HTERT RPE-1 (cell line): ENCODE data around the gene CIB1.

ENCODE experiments used
- in situ Hi-C: fragments of 300-500 bp; cut with MboI; formaldehyde crosslinking; loops from 4 replicates; pipeline ENCODE4 v1.14.3; 2020; ENCODE audit warnings: low sequenced_read_pairs

The CIB1 gene

GRCh38 chr15:90241343-90242192 is 7.8 kb upstream of the CIB1 start:
- in situ Hi-C loops, result no loop called here

- in situ Hi-C loops, result no loop called here
These were observed 7.1 kb upstream of the CIB1 start for GRCh38 chr15:90240856-90241255.

- in situ Hi-C loops, result no loop called here
These were observed 5.6 kb upstream of the CIB1 start for GRCh38 chr15:90239371-90239770.

- in situ Hi-C loops, result no loop called here
These were observed 601 bp upstream of the CIB1 start, which contains the start of gene GDPGP1 for GRCh38 chr15:90234096-90234988. TSS of gene GDPGP1 (plus strand) at chr15:90234209. CDS start at chr15:90240909, 6,700 bp downstream.

GRCh38 chr15:90232941-90233386 is 777 bp downstream of the CIB1 start:
- in situ Hi-C loops, result no loop called here

- in situ Hi-C loops, result no loop called here
These were observed 1.5 kb downstream of the CIB1 start for GRCh38 chr15:90232196-90232595.

GRCh38 chr15:90231028-90232017 is 2.4 kb downstream of the CIB1 start:
- in situ Hi-C loops, result no loop called here

GRCh38 chr15:90230610-90231009 is 3.1 kb downstream of the CIB1 start:
- in situ Hi-C loops, result no loop called here

- in situ Hi-C loops, result no loop called here
These were observed 3.7 kb downstream of the CIB1 start for GRCh38 chr15:90230071-90230494.

- in situ Hi-C loops, result no loop called here
These were observed 4.8 kb downstream of the CIB1 start for GRCh38 chr15:90228960-90229359.

- in situ Hi-C loops, result no loop called here
These were observed 5.6 kb downstream of the CIB1 start for GRCh38 chr15:90227816-90228772.

- in situ Hi-C loops, result no loop called here
These were observed 6.4 kb downstream of the CIB1 start for GRCh38 chr15:90227336-90227735.

- in situ Hi-C loops, result no loop called here
These were observed 8.1 kb downstream of the CIB1 start for GRCh38 chr15:90225504-90226234.

- in situ Hi-C loops, result no loop called here
These were observed 8.7 kb downstream of the CIB1 start for GRCh38 chr15:90225047-90225446.

GRCh38 chr15:90223441-90224165 is 10.1 kb downstream of the CIB1 start:
- in situ Hi-C loops, result no loop called here

- in situ Hi-C loops, result no loop called here
These were observed 11.2 kb downstream of the CIB1 start for GRCh38 chr15:90222547-90222946.

- in situ Hi-C loops, result no loop called here
These were observed 12.4 kb downstream of the CIB1 start for GRCh38 chr15:90221246-90221900.
